ENCODE data around the gene IFITM2. TPM values are rescaled to one million over a fixed set of nuclear protein-coding genes. Genes with fewer than 3 reads are reported as not detected.

Gene IFITM2
- total and polyA plus RNA-seq, 2 of the 13 experiments (the other 11 are each of a cell fraction or from before 2014, with no cell fraction given) = 13.8 to 267 TPM

DNA sequence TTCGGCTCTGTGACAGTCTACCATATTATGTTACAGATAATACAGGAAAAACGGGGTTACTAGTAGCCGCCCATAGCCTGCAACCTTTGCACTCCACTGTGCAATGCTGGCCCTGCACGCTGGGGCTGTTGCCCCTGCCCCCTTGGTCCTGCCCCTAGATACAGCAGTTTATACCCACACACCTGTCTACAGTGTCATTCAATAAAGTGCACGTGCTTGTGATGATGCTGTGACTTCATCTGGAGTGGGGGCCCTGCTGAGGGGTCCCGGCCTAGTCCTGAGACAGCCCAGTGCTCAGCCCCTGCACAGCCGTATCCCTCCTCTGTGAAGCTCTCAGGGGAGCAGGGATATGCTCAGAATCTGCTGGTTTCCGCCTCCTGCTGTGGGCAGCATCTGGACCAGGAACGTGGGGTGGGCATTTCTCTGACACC is 7.5 kb downstream of the IFITM2 start (continued):
- TF ChIP-seq, protein P1, sequence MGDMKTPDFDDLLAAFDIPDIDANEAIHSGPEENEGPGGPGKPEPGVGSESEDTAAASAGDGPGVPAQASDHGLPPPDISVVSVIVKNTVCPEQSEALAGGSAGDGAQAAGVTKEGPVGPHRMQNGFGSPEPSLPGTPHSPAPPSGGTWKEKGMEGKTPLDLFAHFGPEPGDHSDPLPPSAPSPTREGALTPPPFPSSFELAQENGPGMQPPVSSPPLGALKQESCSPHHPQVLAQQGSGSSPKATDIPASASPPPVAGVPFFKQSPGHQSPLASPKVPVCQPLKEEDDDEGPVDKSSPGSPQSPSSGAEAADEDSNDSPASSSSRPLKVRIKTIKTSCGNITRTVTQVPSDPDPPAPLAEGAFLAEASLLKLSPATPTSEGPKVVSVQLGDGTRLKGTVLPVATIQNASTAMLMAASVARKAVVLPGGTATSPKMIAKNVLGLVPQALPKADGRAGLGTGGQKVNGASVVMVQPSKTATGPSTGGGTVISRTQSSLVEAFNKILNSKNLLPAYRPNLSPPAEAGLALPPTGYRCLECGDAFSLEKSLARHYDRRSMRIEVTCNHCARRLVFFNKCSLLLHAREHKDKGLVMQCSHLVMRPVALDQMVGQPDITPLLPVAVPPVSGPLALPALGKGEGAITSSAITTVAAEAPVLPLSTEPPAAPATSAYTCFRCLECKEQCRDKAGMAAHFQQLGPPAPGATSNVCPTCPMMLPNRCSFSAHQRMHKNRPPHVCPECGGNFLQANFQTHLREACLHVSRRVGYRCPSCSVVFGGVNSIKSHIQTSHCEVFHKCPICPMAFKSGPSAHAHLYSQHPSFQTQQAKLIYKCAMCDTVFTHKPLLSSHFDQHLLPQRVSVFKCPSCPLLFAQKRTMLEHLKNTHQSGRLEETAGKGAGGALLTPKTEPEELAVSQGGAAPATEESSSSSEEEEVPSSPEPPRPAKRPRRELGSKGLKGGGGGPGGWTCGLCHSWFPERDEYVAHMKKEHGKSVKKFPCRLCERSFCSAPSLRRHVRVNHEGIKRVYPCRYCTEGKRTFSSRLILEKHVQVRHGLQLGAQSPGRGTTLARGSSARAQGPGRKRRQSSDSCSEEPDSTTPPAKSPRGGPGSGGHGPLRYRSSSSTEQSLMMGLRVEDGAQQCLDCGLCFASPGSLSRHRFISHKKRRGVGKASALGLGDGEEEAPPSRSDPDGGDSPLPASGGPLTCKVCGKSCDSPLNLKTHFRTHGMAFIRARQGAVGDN (CRISPR knock-in tag; IDR thresholded peaks at IDR 0.05) = peak; percentile 37; the same call in 1 of the 2 replicates
- TF ChIP-seq TBP (CRISPR knock-in tag; IDR thresholded peaks at IDR 0.05) = no peak
- no peak for TF ChIP-seq ZNF264 (CRISPR knock-in tag; IDR thresholded peaks at IDR 0.05)
- no peak for TF ChIP-seq SP1 (IDR thresholded peaks at IDR 0.05)
- TF ChIP-seq SP1 (CRISPR knock-in tag; IDR thresholded peaks at IDR 0.05) = no peak
- no peak for TF ChIP-seq KLF11 (CRISPR knock-in tag; IDR thresholded peaks at IDR 0.05)
- TF ChIP-seq TCF7L2 (IDR thresholded peaks at IDR 0.05; ENCODE audit: low read depth, low read length) = no peak
- no peak for TF ChIP-seq HDAC1 (CRISPR knock-in tag; IDR thresholded peaks at IDR 0.05)
- TF ChIP-seq GATAD2A (CRISPR knock-in tag; IDR thresholded peaks at IDR 0.05) = 0 out of 2 replicates have a peak, but pooled peaks have one; percentile 19
- no peak for TF ChIP-seq HBP1 (CRISPR knock-in tag; IDR thresholded peaks at IDR 0.05; ENCODE audit: low read depth)
- TF ChIP-seq NKX3-1 (CRISPR knock-in tag; IDR thresholded peaks at IDR 0.05) = no peak
- TF ChIP-seq ZNF431 (CRISPR knock-in tag; IDR thresholded peaks at IDR 0.05; ENCODE audit: borderline replicate concordance, low read depth) = no peak
- no peak for TF ChIP-seq KLF16 (CRISPR knock-in tag; IDR thresholded peaks at IDR 0.05)
- TF ChIP-seq, protein P2, sequence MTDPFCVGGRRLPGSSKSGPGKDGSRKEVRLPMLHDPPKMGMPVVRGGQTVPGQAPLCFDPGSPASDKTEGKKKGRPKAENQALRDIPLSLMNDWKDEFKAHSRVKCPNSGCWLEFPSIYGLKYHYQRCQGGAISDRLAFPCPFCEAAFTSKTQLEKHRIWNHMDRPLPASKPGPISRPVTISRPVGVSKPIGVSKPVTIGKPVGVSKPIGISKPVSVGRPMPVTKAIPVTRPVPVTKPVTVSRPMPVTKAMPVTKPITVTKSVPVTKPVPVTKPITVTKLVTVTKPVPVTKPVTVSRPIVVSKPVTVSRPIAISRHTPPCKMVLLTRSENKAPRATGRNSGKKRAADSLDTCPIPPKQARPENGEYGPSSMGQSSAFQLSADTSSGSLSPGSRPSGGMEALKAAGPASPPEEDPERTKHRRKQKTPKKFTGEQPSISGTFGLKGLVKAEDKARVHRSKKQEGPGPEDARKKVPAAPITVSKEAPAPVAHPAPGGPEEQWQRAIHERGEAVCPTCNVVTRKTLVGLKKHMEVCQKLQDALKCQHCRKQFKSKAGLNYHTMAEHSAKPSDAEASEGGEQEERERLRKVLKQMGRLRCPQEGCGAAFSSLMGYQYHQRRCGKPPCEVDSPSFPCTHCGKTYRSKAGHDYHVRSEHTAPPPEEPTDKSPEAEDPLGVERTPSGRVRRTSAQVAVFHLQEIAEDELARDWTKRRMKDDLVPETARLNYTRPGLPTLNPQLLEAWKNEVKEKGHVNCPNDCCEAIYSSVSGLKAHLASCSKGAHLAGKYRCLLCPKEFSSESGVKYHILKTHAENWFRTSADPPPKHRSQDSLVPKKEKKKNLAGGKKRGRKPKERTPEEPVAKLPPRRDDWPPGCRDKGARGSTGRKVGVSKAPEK (CRISPR knock-in tag; IDR thresholded peaks at IDR 0.05; ENCODE audit: borderline replicate concordance) = no peak
- TF ChIP-seq SNAI1 (CRISPR knock-in tag; IDR thresholded peaks at IDR 0.05; ENCODE audit: borderline replicate concordance) = no peak
- no peak for TF ChIP-seq NCOA2 (CRISPR knock-in tag; IDR thresholded peaks at IDR 0.05)
- TF ChIP-seq DRAP1 (CRISPR knock-in tag; IDR thresholded peaks at IDR 0.05) = 0 out of 2 replicates have a peak, but pooled peaks have one; percentile 16
- TF ChIP-seq, protein P3, sequence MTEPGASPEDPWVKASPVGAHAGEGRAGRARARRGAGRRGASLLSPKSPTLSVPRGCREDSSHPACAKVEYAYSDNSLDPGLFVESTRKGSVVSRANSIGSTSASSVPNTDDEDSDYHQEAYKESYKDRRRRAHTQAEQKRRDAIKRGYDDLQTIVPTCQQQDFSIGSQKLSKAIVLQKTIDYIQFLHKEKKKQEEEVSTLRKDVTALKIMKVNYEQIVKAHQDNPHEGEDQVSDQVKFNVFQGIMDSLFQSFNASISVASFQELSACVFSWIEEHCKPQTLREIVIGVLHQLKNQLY (CRISPR knock-in tag; IDR thresholded peaks at IDR 0.05) = no peak
- TF ChIP-seq, protein P4, sequence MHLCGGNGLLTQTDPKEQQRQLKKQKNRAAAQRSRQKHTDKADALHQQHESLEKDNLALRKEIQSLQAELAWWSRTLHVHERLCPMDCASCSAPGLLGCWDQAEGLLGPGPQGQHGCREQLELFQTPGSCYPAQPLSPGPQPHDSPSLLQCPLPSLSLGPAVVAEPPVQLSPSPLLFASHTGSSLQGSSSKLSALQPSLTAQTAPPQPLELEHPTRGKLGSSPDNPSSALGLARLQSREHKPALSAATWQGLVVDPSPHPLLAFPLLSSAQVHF (CRISPR knock-in tag; IDR thresholded peaks at IDR 0.05) = no peak
- TF ChIP-seq, protein P5, sequence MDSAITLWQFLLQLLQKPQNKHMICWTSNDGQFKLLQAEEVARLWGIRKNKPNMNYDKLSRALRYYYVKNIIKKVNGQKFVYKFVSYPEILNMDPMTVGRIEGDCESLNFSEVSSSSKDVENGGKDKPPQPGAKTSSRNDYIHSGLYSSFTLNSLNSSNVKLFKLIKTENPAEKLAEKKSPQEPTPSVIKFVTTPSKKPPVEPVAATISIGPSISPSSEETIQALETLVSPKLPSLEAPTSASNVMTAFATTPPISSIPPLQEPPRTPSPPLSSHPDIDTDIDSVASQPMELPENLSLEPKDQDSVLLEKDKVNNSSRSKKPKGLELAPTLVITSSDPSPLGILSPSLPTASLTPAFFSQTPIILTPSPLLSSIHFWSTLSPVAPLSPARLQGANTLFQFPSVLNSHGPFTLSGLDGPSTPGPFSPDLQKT (CRISPR knock-in tag; IDR thresholded peaks at IDR 0.05; ENCODE audit: borderline replicate concordance) = no peak
- TF ChIP-seq NFRKB (IDR thresholded peaks at IDR 0.05) = no peak

Measured in HepG2 (cell line).